ENCODE results near the gene MRPS26. TPM values are rescaled to one million over a fixed set of nuclear protein-coding genes. Genes with fewer than 3 reads are reported as not detected.

MRPS26 gene
- total and polyA plus RNA-seq, 2 of the 13 experiments (the other 11 are each of a cell fraction or from before 2014, with no cell fraction given), result 89.8 to 187 TPM

DNA sequence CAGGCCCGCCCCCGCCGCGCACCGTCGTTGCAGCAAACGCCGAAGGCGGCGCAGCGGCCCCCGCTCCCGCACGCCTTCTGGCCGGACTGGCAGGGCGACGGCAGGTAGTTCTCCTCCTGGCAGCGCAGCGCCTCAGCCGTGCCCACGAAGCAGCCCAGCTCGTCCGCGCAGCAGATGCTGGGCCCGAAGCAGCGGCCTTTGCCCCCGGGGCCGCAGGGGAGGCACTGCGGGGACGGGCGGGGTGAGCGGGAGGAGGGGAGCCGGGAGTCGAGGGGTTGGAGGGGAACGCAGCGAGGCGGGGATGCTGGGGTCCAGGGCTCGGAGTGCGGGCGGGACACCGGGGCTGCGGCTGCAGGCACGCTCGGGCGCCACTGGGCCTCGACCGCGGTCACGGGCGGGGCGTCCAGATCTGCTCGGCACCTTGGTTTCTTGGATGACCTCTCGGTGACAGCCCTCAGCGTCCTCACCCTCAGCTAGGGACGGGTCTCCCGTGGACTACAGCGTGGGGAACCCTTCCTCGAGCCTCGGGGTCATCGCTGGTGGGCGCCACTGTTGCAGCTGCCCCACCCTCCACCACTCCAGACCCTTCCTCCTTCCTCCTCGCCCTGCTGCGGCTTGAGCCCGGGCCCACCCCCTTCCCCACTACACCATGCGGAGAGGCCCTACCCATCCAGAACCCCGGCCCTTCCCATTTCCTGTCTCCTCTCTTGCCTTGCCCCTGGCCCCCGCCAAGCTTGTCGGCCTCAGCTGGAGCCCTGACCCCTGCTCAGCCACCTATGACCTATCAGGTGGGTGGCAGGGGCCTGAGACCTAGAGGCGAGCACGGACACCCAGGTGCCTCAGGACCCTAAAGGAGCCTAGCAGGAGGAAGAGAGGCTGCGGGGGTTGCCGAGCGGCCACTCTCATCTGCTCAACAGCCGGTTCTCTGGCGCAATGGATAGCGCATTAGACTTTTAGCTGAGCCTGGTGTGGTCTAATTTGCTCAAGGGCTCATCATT, 37.4 kb downstream of the MRPS26 start (continued):
- TF ChIP-seq, protein P1, sequence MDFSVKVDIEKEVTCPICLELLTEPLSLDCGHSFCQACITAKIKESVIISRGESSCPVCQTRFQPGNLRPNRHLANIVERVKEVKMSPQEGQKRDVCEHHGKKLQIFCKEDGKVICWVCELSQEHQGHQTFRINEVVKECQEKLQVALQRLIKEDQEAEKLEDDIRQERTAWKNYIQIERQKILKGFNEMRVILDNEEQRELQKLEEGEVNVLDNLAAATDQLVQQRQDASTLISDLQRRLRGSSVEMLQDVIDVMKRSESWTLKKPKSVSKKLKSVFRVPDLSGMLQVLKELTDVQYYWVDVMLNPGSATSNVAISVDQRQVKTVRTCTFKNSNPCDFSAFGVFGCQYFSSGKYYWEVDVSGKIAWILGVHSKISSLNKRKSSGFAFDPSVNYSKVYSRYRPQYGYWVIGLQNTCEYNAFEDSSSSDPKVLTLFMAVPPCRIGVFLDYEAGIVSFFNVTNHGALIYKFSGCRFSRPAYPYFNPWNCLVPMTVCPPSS (IDR thresholded peaks at IDR 0.05), result no peak
- TF ChIP-seq CBFB (CRISPR knock-in tag; IDR thresholded peaks at IDR 0.05), result no peak
- TF ChIP-seq ZNF317 (CRISPR knock-in tag; IDR thresholded peaks at IDR 0.05), result no peak
- TF ChIP-seq ZNF251 (CRISPR knock-in tag; IDR thresholded peaks at IDR 0.05), result no peak
- no peak for TF ChIP-seq ZNF3 (CRISPR knock-in tag; IDR thresholded peaks at IDR 0.05)
- no peak for TF ChIP-seq GTF3A (CRISPR knock-in tag; conservative IDR thresholded peaks at IDR 0.05)
- TF ChIP-seq, protein P2, sequence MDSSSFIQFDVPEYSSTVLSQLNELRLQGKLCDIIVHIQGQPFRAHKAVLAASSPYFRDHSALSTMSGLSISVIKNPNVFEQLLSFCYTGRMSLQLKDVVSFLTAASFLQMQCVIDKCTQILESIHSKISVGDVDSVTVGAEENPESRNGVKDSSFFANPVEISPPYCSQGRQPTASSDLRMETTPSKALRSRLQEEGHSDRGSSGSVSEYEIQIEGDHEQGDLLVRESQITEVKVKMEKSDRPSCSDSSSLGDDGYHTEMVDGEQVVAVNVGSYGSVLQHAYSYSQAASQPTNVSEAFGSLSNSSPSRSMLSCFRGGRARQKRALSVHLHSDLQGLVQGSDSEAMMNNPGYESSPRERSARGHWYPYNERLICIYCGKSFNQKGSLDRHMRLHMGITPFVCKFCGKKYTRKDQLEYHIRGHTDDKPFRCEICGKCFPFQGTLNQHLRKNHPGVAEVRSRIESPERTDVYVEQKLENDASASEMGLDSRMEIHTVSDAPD (CRISPR knock-in tag; IDR thresholded peaks at IDR 0.05), result no peak
- peak; percentile 41; the same call in 1 of the 2 replicates for TF ChIP-seq ZFY (CRISPR knock-in tag; IDR thresholded peaks at IDR 0.05)
- TF ChIP-seq, protein P3, sequence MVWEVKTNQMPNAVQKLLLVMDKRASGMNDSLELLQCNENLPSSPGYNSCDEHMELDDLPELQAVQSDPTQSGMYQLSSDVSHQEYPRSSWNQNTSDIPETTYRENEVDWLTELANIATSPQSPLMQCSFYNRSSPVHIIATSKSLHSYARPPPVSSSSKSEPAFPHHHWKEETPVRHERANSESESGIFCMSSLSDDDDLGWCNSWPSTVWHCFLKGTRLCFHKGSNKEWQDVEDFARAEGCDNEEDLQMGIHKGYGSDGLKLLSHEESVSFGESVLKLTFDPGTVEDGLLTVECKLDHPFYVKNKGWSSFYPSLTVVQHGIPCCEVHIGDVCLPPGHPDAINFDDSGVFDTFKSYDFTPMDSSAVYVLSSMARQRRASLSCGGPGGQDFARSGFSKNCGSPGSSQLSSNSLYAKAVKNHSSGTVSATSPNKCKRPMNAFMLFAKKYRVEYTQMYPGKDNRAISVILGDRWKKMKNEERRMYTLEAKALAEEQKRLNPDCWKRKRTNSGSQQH (CRISPR knock-in tag; IDR thresholded peaks at IDR 0.05; ENCODE audit: low read depth), result no peak
- TF ChIP-seq, protein P4, sequence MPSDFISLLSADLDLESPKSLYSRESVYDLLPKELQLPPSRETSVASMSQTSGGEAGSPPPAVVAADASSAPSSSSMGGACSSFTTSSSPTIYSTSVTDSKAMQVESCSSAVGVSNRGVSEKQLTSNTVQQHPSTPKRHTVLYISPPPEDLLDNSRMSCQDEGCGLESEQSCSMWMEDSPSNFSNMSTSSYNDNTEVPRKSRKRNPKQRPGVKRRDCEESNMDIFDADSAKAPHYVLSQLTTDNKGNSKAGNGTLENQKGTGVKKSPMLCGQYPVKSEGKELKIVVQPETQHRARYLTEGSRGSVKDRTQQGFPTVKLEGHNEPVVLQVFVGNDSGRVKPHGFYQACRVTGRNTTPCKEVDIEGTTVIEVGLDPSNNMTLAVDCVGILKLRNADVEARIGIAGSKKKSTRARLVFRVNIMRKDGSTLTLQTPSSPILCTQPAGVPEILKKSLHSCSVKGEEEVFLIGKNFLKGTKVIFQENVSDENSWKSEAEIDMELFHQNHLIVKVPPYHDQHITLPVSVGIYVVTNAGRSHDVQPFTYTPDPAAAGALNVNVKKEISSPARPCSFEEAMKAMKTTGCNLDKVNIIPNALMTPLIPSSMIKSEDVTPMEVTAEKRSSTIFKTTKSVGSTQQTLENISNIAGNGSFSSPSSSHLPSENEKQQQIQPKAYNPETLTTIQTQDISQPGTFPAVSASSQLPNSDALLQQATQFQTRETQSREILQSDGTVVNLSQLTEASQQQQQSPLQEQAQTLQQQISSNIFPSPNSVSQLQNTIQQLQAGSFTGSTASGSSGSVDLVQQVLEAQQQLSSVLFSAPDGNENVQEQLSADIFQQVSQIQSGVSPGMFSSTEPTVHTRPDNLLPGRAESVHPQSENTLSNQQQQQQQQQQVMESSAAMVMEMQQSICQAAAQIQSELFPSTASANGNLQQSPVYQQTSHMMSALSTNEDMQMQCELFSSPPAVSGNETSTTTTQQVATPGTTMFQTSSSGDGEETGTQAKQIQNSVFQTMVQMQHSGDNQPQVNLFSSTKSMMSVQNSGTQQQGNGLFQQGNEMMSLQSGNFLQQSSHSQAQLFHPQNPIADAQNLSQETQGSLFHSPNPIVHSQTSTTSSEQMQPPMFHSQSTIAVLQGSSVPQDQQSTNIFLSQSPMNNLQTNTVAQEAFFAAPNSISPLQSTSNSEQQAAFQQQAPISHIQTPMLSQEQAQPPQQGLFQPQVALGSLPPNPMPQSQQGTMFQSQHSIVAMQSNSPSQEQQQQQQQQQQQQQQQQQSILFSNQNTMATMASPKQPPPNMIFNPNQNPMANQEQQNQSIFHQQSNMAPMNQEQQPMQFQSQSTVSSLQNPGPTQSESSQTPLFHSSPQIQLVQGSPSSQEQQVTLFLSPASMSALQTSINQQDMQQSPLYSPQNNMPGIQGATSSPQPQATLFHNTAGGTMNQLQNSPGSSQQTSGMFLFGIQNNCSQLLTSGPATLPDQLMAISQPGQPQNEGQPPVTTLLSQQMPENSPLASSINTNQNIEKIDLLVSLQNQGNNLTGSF (CRISPR knock-in tag; IDR thresholded peaks at IDR 0.05), result no peak
- TF ChIP-seq, protein P5, sequence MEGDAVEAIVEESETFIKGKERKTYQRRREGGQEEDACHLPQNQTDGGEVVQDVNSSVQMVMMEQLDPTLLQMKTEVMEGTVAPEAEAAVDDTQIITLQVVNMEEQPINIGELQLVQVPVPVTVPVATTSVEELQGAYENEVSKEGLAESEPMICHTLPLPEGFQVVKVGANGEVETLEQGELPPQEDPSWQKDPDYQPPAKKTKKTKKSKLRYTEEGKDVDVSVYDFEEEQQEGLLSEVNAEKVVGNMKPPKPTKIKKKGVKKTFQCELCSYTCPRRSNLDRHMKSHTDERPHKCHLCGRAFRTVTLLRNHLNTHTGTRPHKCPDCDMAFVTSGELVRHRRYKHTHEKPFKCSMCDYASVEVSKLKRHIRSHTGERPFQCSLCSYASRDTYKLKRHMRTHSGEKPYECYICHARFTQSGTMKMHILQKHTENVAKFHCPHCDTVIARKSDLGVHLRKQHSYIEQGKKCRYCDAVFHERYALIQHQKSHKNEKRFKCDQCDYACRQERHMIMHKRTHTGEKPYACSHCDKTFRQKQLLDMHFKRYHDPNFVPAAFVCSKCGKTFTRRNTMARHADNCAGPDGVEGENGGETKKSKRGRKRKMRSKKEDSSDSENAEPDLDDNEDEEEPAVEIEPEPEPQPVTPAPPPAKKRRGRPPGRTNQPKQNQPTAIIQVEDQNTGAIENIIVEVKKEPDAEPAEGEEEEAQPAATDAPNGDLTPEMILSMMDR (CRISPR knock-in tag; IDR thresholded peaks at IDR 0.05), result no peak
- no peak for TF ChIP-seq CHD4 (IDR thresholded peaks at IDR 0.05; ENCODE audit: borderline replicate concordance, low read length)
- TF ChIP-seq, protein P6, sequence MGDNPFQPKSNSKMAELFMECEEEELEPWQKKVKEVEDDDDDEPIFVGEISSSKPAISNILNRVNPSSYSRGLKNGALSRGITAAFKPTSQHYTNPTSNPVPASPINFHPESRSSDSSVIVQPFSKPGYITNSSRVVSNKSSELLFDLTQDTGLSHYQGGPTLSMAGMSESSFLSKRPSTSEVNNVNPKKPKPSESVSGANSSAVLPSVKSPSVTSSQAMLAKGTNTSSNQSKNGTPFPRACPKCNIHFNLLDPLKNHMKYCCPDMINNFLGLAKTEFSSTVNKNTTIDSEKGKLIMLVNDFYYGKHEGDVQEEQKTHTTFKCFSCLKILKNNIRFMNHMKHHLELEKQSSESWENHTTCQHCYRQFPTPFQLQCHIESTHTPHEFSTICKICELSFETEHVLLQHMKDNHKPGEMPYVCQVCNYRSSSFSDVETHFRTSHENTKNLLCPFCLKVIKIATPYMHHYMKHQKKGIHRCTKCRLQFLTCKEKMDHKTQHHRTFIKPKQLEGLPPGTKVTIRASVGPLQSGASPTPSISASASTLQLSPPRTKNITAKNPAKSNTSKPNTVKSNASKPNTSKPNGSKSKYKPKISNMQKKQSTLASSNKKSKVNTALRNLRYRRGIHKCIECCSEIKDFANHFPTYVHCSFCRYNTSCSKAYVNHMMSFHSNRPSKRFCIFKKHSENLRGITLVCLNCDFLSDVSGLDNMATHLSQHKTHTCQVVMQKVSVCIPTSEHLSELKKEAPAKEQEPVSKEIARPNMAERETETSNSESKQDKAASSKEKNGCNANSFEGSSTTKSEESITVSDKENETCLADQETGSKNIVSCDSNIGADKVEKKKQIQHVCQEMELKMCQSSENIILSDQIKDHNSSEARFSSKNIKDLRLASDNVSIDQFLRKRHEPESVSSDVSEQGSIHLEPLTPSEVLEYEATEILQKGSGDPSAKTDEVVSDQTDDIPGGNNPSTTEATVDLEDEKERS (CRISPR knock-in tag; IDR thresholded peaks at IDR 0.05), result no peak
